Endothelial cell (in vitro differentiated cells): ENCODE data around the gene OGA. TPM values are rescaled to one million over a fixed set of nuclear protein-coding genes. Genes with fewer than 3 reads are reported as not detected.

Source experiments
- DNase-seq: peaks from one replicate; pipeline ENCODE4 v3.0.0; 2021; ENCODE audit warnings: low spot score
- H3K27ac Mint-ChIP-seq: one replicate; pipeline ENCODE4 v1.8.0; 2021; ENCODE audit warnings: mixed read lengths, inconsistent platforms; ENCODE audit not compliant: unreplicated experiment
- H3K27me3 Mint-ChIP-seq: one replicate; pipeline ENCODE4 v1.8.0; 2021; ENCODE audit warnings: mild to moderate bottlenecking, moderate library complexity, mixed read lengths, inconsistent platforms; ENCODE audit not compliant: unreplicated experiment
- H3K36me3 Mint-ChIP-seq: one replicate; pipeline ENCODE4 v1.8.0; 2021; ENCODE audit warnings: mild to moderate bottlenecking, low read depth, mixed read lengths, inconsistent platforms; ENCODE audit not compliant: unreplicated experiment
- H3K4me1 Mint-ChIP-seq: one replicate; pipeline ENCODE4 v1.8.0; 2021; ENCODE audit warnings: mild to moderate bottlenecking, mixed read lengths, inconsistent platforms; ENCODE audit not compliant: unreplicated experiment
- H3K4me3 Mint-ChIP-seq: one replicate; pipeline ENCODE4 v1.8.0; 2021; ENCODE audit warnings: mild to moderate bottlenecking, mixed read lengths, inconsistent platforms; ENCODE audit not compliant: unreplicated experiment
- H3K9me3 Mint-ChIP-seq: one replicate; pipeline ENCODE4 v1.8.0; 2021; ENCODE audit warnings: mixed read lengths, inconsistent platforms; ENCODE audit not compliant: unreplicated experiment
- total RNA-seq: library from RNA; stranded (reverse); fragmentation: NEBNext Ultra II Directional; extraction: Animal tissue kit (Norgen Biotek cat#: 25700); gene quantifications from one replicate; pipeline ENCODE4 v1.2.1, GENCODE V29; 2021; ENCODE audit not compliant: unreplicated experiment
- TF ChIP-seq, protein P1 (sequence below): fragments of 200-600 bp; sonication (generic); IDR thresholded peaks from one replicate; pipeline ENCODE4 v1.5.0; 2021; ENCODE audit warnings: antibody characterized with exemption; ENCODE audit not compliant: unreplicated experiment

The OGA gene
- total RNA-seq, 1 donor from 2014 or later, result 115 TPM

DNA sequence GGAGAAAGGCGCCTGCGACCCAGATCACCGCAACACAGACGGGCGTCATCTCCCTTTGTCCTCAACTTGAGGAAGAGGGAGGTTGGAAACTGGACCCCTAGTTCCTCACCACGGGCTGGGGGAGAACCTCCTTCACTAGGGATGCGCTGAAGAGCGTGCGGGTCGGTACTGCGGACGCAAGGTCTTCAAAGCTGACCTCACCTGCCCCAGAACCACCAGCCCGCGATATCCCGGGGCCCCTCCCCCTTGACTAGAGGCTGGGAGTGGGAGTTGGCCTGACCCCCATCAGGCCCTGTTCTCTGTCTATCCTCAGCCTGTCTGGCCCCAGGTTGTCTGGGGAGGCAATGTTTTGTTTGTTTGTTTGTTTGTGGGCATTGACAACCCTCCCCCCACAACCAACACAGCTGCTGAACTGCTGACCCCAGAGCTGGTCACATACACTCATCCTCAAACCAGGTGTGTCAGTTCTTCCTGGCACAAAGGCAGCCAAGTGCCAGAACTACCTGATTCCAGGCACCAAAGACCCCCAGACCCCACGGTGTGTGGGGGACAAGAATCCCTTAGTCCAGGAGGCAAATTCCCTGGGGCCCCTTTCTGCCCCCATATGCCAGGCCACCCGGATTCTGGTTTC, 37.9 kb downstream of the OGA start:
- DNase-seq, result no peak
- no peaks in the 10 kb centered on the region for H3K9me3 Mint-ChIP-seq
- H3K4me3 Mint-ChIP-seq, result no peak overlapping the region
- no peaks in the 10 kb centered on the region for H3K36me3 Mint-ChIP-seq
- H3K4me1 Mint-ChIP-seq, result peaks cover 48% of the 10 kb centered on the region
- no peak overlapping the region for H3K27ac Mint-ChIP-seq
- H3K27me3 Mint-ChIP-seq, result peaks cover 17% of the 10 kb centered on the region
- TF ChIP-seq, protein P1, sequence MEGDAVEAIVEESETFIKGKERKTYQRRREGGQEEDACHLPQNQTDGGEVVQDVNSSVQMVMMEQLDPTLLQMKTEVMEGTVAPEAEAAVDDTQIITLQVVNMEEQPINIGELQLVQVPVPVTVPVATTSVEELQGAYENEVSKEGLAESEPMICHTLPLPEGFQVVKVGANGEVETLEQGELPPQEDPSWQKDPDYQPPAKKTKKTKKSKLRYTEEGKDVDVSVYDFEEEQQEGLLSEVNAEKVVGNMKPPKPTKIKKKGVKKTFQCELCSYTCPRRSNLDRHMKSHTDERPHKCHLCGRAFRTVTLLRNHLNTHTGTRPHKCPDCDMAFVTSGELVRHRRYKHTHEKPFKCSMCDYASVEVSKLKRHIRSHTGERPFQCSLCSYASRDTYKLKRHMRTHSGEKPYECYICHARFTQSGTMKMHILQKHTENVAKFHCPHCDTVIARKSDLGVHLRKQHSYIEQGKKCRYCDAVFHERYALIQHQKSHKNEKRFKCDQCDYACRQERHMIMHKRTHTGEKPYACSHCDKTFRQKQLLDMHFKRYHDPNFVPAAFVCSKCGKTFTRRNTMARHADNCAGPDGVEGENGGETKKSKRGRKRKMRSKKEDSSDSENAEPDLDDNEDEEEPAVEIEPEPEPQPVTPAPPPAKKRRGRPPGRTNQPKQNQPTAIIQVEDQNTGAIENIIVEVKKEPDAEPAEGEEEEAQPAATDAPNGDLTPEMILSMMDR, result peak; percentile 24

DNA sequence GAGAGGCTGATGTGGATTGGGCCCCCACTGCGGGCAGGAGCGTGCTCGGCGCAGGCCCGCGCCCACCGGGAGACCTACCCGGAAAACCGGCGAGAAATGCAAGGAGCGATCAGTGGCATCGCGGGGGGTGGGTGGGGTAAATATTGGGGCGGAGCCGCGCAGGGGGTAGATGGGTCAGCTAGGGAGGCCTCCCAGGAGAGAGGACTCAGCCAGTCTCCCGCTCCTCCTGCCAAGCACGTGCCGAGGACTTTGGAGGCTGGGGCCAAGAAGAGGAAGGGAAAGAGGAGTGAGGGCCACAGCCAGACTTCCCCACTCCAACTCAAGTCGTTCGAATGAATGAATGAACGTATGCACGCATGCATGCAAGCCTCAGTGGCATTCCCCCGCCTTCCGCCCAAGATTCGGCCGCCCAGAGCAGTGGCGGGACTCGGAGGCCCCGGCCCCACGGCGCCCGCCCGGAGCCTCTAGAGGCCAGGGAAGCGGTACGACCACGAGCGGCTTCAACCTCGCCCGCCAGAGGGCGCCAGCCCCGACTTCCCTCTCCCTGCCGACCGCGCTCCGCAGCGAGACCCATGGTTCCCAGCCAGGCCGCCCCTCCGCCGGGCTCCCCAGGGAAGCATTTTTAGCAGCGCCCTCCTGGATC, 38.6 kb downstream of the OGA start:
- peaks cover 46% of the 10 kb centered on the region for H3K4me1 Mint-ChIP-seq
- H3K27ac Mint-ChIP-seq, result no peak overlapping the region
- peaks cover 17% of the 10 kb centered on the region for H3K27me3 Mint-ChIP-seq
- no peaks in the 10 kb centered on the region for H3K36me3 Mint-ChIP-seq
- peak; percentile 95 for DNase-seq
- H3K9me3 Mint-ChIP-seq, result no peaks in the 10 kb centered on the region
- no peak overlapping the region for H3K4me3 Mint-ChIP-seq
- TF ChIP-seq, protein P1, result peak; percentile 90

DNA sequence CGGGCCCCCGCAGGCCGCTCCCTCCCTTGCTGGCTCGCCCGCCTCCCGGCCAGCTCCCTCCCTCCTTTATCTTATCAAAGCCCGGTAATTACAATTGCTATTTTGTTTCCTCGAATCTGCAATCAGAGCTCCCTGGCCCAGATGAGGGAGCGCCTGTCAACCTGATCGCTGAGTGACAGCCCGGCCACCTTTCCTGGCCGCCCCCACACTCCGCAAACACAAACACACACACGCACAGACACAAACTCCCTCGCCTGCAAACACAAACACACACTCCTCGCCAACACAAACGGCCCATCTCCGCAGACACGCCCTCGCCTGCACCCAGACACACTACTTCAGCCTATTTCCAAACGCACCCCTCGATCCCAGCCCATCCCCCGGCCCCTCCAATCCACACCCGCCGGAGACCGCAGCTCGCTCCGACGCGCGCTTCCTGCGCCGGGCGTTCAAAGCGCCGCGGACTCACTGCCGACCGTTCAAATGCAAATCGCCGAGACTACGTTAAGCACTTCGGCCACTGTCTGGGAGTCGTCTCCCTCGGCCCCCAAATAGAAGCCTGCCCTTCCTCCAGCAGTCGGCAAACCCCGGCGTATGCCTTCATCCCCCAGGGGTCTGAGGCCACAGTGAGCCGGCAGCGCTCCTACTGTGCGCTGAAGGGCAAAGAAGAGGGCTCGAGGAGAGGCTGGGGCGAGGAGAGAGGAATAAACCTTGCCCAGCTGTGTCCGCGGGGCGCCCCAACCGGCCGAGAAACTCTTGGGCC, 39.3 kb downstream of the OGA start:
- Mint-ChIP-seq H3K36me3 (no peaks in the 10 kb centered on the region), H3K4me1 (peaks cover 42% of the 10 kb centered on the region), H3K9me3 (no peaks in the 10 kb centered on the region), H3K27me3 (peaks cover 17% of the 10 kb centered on the region), H3K4me3 (peak overlapping the region; percentile 92), H3K27ac (peak overlapping the region; percentile 48)
- peak; percentile 62 for DNase-seq
- TF ChIP-seq, protein P1, result no peak

DNA sequence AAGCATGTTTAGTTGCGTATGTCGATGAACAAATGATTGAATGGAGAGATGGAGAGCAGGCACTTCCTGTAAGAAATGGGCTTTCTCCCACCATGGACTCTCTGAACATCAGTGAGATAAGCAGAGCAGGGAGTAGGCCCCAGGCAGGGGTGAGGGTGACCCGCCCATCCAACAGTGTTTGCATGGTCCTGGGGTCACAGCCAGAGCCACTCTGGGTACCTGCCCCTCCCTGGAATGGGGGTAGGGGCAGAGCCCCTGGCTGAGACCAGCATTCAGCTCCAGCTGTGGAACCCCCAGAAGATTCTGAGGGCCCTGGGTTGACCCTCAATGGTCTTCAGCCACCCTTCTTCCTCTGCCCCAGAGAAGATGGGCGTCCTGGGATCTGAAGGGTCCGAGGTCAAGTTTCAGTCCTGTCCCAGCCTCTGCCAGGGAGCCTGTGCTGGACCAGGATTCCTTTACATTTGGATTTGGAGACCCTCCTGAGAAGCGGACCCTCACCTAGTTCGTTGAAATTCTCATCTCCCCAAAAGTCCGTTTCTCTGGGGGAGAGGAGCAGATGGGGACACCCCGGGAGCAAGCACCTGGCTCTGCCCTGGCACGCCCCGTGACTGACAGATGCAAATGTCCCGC, 40.0 kb downstream of the OGA start:
- no peaks in the 10 kb centered on the region for H3K9me3 Mint-ChIP-seq
- peaks cover 42% of the 10 kb centered on the region for H3K4me1 Mint-ChIP-seq
- TF ChIP-seq, protein P1, result no peak
- no peak overlapping the region for H3K27ac Mint-ChIP-seq
- no peak for DNase-seq
- H3K36me3 Mint-ChIP-seq, result no peaks in the 10 kb centered on the region
- peaks cover 21% of the 10 kb centered on the region for H3K27me3 Mint-ChIP-seq
- H3K4me3 Mint-ChIP-seq, result peak overlapping the region; percentile 6
